ENCODE data around the gene SFXN5.
A peak's percentile ranks its signal among the peaks of the same experiment; 100 is the strongest.
"Not testable (repeated sequence)": the region's sequence is repeated elsewhere in the genome, so short reads cannot be mapped to it uniquely, and the experiment has no call there.

The SFXN5 gene

DNA sequence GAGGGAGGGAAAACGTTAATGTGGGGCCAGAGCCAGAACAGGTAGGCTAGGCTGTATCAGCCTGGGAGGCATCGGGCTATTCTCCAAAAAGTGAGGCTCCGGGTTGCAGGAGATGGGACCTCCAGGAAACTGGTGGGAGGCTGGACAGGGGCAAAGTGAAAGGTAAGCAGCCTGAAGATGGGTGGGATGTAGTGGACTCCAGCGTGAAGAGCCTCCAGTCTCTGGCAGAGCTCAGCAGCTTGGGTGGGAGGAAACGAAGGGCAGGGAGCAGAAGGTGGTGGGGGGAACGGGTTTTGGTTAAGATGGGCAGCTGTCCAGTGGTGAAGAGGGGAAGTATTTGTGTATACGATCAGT is 157.3 kb downstream of the SFXN5 start:
- DNase-seq = no peak
- Mint-ChIP-seq H3K4me3 (no peak overlapping the region), H3K4me1 (peaks cover 36% of the 10 kb centered on the region), H3K9me3 (no peaks in the 10 kb centered on the region), H3K27me3 (peaks cover 88% of the 10 kb centered on the region), H3K27ac (no peak overlapping the region)
- ATAC-seq = no peak

DNA sequence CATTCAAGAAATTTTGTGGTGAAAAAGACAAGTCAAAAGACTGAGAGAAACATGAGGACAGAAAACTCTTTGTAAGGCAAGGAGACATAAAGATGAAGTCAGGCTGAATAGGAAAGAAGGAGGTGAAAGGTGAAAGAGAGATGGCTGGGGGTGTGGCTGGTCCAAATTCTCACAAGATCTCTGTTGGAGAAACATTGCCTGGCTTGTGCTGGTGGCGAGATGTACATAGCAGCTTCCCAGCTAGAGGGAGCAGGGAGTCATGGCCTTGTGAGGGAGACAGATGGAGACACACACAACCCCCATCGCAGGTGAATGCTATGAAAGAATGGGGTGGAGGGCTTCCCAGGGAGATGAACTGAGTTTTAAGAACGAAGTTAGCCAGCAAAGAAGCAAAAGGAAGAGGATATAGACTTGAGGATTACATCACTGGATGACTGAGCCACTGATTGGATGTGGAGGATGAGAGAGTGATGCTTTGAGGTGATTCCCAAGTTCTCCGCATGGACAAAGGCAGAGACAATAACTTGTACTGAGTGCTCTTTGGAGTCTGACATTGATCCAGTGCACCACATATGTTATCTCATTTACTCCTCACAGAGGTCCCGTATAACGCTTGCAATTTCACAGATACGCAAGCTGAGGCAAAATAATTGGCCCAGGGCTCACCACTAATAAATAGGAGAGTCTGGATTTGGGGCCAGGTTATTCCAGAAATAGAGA is 157.9 kb downstream of the SFXN5 start:
- H3K4me3 Mint-ChIP-seq = no peak overlapping the region
- H3K9me3 Mint-ChIP-seq = no peaks in the 10 kb centered on the region
- ATAC-seq = no peak
- DNase-seq = no peak
- no peak overlapping the region for H3K27ac Mint-ChIP-seq
- peaks cover 34% of the 10 kb centered on the region for H3K4me1 Mint-ChIP-seq
- peaks cover 87% of the 10 kb centered on the region for H3K27me3 Mint-ChIP-seq

DNA sequence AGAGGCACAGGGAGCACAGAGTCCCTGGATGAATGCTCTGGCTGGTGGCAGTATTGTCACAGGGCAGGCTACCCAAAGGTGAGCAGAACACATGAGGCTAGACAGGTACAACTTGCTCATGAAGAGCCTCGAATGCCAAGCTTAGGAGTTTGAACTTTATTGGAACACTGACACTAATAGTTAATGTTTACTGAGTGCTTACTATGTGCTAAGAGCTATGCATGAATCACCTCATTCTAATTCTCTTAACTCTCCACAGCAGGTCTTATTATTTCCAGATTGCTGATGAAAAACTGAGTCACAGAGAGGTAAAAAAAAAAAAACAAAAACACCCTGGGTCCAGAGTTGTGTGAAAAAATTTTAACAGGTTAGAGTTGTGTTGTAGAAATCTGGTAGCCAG is 160.3 kb downstream of the SFXN5 start:
- Mint-ChIP-seq H3K4me1 (peaks cover 21% of the 10 kb centered on the region), H3K27me3 (peaks cover 85% of the 10 kb centered on the region), H3K4me3 (no peak overlapping the region), H3K9me3 (no peaks in the 10 kb centered on the region), H3K27ac (no peak overlapping the region)
- ATAC-seq = no peak
- no peak for DNase-seq

DNA sequence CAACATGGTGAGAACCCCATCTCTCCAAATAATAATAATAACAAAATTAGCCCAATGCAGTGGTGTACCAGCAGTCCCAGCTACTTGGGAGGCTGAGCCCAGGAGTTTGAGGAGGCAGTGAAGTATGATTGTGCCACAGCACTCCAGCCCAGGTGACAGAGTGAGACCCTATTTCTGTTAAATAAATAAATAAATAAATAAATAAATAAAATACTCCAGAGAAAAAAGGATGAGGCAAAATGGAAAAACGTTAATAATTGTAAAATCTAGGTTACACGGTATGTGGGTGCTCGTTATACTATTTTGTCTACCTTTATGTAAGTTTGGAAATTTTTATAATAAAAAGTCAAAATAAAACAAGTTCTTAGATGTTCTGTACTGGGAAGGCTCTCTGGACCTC is 162.8 kb downstream of the SFXN5 start:
- Mint-ChIP-seq H3K9me3 (no peaks in the 10 kb centered on the region), H3K4me3 (no peak overlapping the region), H3K4me1 (no peaks in the 10 kb centered on the region), H3K27me3 (peaks cover 70% of the 10 kb centered on the region), H3K27ac (no peak overlapping the region)
- ATAC-seq = no peak
- DNase-seq = no peak

DNA sequence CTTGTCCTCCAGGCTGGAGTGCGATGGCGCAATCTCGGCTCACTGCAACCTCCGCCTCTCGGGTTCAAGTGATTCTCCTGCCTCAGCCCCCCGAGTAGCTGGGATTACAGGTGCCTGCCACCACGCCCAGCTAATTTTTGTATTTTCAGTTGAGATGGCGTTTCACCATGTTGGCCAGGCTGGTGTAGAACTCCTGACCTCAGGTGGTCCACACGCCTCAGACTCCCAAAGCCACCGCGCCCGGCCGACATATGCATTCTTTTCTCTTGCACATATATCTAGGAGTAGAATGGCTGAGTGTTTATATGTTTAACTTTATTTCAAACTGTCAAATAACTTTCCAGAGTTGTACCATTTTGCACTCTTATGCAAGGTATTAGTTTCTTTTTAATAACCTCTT is 164.1 kb downstream of the SFXN5 start:
- ATAC-seq, DNase-seq, H3K4me1 Mint-ChIP-seq, H3K9me3 Mint-ChIP-seq, H3K4me3 Mint-ChIP-seq, H3K27ac Mint-ChIP-seq: not testable (repeated sequence)
- peaks cover 69% of the 10 kb centered on the region for H3K27me3 Mint-ChIP-seq

DNA sequence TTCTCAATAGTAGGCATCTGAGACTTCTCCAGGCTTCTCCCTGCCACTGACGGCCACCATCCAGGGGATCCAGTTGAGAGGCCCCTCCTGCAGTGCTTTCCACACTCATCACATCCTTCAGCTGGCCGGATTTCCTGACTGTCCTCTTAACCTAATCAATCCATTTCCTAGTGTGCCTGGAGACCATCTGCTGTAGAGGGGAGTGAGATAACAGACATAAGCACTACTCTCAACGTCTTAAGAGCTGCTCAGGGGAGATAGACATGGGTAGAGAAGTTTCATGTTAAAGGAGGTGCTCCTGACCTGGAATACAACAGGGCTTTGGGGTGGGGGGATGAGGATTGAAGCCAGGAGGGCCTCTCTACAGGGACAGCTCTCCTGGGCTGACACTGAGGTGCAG is 170.1 kb downstream of the SFXN5 start:
- Mint-ChIP-seq H3K4me1 (no peaks in the 10 kb centered on the region), H3K4me3 (no peak overlapping the region), H3K9me3 (no peaks in the 10 kb centered on the region), H3K27ac (no peak overlapping the region), H3K27me3 (peaks cover 66% of the 10 kb centered on the region)
- DNase-seq (no peak), ATAC-seq (no peak)

DNA sequence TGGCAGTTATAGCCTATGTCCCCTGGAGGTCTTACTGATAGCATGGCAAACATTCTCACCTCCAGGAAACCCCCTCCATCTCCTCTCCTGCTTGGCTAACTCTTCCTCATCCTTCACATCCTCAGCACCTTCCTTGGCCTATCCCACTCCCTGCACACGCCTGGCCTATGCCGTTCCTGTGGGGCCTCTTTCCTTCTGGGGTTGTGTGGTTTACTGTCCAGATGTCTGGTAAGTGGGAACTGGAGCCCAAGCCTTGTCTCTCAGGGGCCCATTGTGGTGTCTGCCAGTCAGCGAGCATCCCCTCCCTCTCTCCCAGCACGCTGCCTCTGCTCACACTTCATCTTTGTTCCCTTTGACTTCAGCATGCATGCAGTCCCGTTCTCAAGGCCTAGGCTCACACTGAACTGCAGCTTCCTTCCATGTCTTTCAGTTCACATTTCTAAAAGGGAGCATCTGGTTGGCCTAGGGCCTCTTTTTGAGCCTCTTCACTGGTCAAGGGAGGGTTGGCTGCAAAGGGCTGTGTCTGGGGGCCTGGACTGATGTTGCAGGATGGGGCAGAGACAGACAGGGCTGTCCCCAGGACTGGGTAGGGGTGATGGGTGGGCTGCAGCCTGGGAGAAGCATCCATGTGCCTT is 171.2 kb downstream of the SFXN5 start:
- Mint-ChIP-seq H3K9me3 (no peaks in the 10 kb centered on the region), H3K27me3 (peaks cover 73% of the 10 kb centered on the region), H3K4me3 (no peak overlapping the region), H3K27ac (no peak overlapping the region), H3K4me1 (peaks cover 6% of the 10 kb centered on the region)
- ATAC-seq (no peak), DNase-seq (no peak)

DNA sequence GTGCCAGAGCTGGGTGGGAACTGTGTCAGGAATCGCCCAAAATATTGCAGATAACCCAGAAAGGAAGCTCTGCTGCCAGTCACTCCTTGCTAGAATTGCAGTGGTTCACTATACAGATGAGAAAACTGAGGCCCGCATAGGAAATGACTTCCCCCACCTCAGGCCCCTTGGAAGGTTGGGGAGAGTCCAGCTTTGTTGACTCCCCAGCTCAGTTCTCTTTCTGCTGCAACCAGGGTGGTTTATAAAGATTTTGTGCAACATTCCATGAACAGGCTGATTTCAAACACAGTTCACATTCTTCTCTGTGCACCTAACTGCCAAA is 173.0 kb downstream of the SFXN5 start:
- Mint-ChIP-seq H3K27ac (no peak overlapping the region), H3K27me3 (peaks cover 84% of the 10 kb centered on the region), H3K4me3 (no peak overlapping the region), H3K4me1 (peaks cover 8% of the 10 kb centered on the region), H3K9me3 (no peaks in the 10 kb centered on the region)
- DNase-seq (no peak), ATAC-seq (no peak)

DNA sequence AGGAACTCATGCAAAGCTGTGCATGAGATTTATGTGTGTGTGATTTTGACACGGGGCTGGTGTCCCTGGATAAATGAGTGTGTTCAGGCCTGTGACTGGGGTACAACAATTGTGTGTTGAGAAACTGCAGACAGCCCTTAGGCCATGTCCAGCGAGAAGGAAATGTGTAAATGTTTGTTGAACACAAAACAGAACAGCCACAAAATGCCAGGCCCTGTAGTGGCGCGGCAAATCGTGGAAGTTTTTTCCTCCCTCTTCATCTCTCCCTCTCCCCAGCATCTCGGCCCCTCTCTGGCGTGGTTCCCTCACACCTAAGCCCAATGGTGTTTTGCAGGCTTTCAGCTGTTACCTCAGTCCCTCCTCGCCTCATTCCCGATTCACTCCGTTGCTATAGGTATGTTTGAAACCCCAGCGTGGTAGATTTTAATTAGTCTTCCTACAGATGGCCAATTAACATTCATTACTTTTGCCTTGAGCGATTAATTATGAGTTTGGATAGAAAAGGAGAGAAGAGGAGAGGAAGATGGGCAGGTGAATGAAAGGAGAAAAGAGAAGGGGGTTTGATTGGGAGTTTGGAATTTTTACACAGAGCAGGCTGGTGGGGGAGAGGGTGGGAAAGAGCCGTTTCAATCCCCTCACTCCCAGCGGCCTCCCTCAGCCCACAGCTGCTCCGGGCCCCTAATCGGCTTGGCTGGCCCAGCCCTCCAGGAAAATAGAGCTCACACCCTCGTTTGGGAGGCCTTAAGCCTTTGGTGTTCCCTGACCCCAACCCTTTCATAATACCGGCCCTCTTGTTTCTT is 173.5 kb downstream of the SFXN5 start:
- H3K9me3 Mint-ChIP-seq = no peaks in the 10 kb centered on the region

DNA sequence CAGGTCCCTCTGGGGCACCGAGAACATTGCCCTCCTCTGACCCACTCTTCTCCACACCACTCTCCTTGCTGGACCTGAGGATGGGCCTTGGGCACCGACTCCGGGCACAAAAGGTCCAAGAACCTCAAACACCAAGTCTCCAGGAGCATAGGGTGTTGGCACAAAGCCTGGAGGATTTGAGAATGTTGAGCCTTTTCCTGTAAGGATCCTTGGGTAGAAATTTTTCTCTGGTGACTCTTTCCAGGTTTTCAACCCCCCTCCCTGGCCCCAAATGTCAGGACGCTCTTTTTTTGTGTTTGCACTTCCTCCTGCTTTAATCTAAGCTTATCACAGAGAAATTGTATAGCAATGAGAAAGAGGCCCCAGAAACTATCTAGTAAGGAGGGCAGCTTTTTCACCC is 175.1 kb downstream of the SFXN5 start:
- Mint-ChIP-seq H3K27ac (no peak overlapping the region), H3K9me3 (no peaks in the 10 kb centered on the region), H3K27me3 (peaks cover 84% of the 10 kb centered on the region), H3K4me3 (no peak overlapping the region), H3K4me1 (peaks cover 8% of the 10 kb centered on the region)
- no peak for DNase-seq
- no peak for ATAC-seq

More for the DNA sequence above, 173.5 kb downstream of the SFXN5 start:
- Mint-ChIP-seq H3K4me1 (peaks cover 8% of the 10 kb centered on the region), H3K27me3 (peaks cover 83% of the 10 kb centered on the region), H3K27ac (no peak overlapping the region), H3K4me3 (no peak overlapping the region)
- ATAC-seq (no peak), DNase-seq (no peak)

DNA sequence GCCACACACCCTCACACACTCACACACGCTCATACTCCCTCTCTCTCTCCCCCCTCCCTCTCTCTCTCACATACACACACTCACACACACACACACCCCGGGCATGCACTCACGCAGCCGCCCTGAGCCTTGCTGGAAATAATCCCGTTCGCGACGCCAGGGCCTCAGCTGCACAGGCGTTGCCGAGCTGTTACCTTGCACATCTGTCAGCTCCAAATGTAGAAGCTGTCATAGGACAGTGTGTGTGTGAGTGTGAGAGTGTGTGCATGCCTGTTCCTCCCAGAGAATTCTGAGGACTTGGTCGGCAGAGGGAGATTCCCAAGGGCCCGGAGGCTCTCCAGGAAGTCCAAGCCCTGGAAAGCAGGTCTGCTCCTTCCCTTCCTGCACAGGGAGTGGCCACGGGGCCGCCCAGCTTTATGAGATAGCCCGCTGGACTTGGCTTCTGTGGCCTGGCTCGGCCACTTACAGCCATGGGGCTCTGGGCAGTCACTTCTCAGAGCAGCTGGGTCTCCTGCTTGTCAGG is 175.7 kb downstream of the SFXN5 start:
- Mint-ChIP-seq H3K27ac (peak overlapping the region in 1 of 2 donors; percentile 59), H3K4me1 (peaks cover 8% of the 10 kb centered on the region), H3K4me3 (no peak overlapping the region), H3K27me3 (peaks cover 84% of the 10 kb centered on the region), H3K9me3 (no peaks in the 10 kb centered on the region)
- ATAC-seq (peak; percentile 5), DNase-seq (no peak)

DNA sequence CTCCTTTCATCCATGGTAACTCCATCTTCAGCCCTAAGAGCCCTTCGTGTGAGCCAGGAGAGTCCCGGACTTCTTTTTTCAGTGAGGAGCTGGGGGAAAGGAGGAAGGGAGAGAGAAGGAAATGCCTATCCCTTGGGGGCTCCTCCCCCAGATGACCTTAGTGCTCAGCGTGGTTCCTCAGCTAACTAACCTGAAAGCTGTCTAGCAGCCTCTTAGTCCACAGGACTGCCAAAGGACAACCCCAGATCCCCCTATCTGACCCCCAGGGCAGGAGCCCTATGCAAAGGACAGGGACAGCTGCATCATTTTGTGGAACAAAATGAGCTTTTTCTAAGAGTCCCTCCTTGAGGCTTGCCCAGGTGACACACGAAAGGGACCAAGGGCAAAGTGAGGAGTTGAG is 176.4 kb downstream of the SFXN5 start:
- Mint-ChIP-seq H3K4me3 (no peak overlapping the region), H3K9me3 (no peaks in the 10 kb centered on the region), H3K4me1 (peaks cover 8% of the 10 kb centered on the region), H3K27ac (no peak overlapping the region), H3K27me3 (peaks cover 84% of the 10 kb centered on the region)
- ATAC-seq (no peak), DNase-seq (no peak)

DNA sequence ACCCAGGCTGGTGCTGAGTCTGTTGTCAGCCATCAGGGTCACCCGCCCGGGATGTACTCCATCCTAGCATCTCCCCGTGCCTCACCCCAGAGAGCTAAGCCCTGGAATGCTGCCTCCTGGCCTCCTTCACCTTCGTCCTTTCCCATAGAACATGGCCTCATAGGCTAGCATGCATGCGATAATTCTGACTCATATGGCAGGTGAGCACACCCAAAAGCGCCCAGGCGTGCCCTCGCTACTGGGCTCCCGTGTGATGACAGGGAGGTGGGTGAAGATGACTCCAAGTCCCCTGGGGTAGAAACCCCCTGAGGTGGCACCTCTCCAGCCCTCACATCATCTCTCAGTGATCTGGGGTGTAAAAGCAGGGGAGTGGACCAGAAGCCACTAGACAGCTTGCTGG is 177.0 kb downstream of the SFXN5 start:
- ATAC-seq (no peak), DNase-seq (no peak)
- peak overlapping the region in 1 of 2 donors; percentile 75 for H3K27ac Mint-ChIP-seq
- peaks cover 84% of the 10 kb centered on the region for H3K27me3 Mint-ChIP-seq
- no peaks in the 10 kb centered on the region for H3K9me3 Mint-ChIP-seq
- H3K4me1 Mint-ChIP-seq = peaks cover 8% of the 10 kb centered on the region
- no peak overlapping the region for H3K4me3 Mint-ChIP-seq

DNA sequence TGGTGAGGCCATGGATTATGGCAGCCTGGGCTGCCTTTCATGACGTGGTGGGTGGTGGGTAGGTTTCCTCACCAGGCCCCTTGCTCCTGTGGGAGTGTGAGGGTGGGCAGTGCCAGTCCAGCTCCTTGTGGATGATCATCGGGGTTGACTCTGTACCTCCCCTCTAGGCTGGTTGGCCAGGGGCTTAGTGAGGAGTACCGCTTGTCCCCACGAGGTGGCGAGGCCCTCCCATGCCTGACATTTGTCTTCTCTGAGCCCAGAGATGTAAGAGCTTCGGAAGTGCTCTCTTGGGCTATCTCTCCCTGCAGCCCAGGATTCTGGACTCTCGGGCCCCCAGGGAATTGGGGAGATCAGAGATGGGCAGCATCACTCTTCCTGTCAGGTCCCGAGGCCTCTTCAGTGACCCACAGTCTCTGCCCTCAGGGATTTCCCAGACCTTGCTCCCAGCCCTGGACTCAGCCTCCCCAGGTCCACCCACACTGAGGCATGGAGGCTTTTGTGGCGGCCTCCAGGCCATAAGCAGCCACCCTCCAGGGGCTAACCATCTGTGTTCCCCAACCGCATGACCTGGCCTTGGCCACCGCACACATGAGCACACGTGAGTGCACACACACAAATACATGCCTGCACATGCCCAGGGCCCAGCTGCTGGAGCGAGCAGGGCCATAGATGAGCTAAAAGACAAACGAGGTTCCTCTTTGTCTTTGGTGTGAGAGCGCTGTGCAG is 177.8 kb downstream of the SFXN5 start:
- peak; percentile 53 to 59 for DNase-seq
- Mint-ChIP-seq H3K4me1 (peaks cover 10% of the 10 kb centered on the region), H3K27me3 (peaks cover 90% of the 10 kb centered on the region), H3K27ac (peak overlapping the region in 1 of 2 donors; percentile 56), H3K9me3 (no peaks in the 10 kb centered on the region), H3K4me3 (no peak overlapping the region)
- ATAC-seq = peak; percentile 71

DNA sequence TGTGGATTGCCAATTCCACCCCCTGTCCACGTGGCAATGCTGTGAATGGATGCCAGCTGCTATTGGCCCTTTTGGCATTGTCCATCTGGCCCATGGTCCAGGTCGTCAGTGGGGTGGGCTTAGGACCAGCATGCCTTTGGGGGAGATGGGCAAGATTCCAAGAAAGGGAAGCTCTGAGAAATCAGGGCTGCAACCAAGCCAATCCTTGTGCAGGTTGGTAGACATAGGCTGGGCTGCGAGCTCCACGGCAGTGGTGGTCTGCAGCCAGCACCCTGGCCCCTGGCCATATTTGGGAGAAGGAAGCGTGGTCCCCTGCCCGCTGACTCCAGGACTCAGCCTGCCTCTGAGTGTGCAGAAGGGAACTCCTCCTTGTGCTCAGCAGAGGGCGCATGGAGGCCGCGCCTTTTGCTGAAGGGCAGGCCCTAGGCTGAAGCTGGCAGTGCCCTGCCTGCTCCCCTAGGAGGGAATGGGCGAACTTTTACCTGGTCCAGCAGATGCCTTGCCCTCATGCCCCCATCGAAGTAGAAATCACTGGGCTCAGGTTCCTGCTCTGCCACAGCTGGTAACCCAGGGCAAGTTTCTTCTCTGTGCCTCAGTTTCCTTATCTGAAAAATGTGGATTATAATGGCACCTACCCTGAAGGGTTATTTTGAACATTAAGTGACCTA is 178.9 kb downstream of the SFXN5 start:
- ATAC-seq (peak; percentile 87), DNase-seq (peak; percentile 62 to 73)
- no peak overlapping the region for H3K4me3 Mint-ChIP-seq
- H3K27ac Mint-ChIP-seq = no peak overlapping the region
- H3K9me3 Mint-ChIP-seq = no peaks in the 10 kb centered on the region
- peaks cover 21% of the 10 kb centered on the region for H3K4me1 Mint-ChIP-seq
- peaks cover 89% of the 10 kb centered on the region for H3K27me3 Mint-ChIP-seq

Data from stimulated activated naive CD8-positive, alpha-beta T cell treated with anti-CD3 and anti-CD28 coated beads, Interleukin-15, amount 100 ng/mL, for 72 hours (primary cell).